Measurements from ENCODE around the gene FBXW7.

DNA sequence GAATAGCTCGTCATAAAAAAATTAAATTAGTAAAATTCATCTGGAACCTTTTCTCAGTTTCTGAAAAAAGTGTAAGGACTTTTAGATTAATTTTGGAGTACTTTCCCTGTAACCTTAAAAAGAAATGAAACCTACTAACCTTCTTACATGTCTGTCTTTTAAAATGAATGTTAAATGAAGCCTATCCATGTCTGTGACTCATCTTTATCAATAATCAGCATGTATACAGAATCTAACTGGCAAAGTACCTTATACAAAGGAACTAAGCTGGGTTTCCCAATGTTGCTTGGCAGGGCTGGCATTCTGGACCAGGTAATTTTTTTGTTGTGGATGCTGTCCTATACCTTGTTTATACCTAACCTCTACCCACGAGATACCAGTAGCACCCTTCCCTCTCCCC lies 13.6 kb downstream of the FBXW7 start:
- TF ChIP-seq, protein P1, sequence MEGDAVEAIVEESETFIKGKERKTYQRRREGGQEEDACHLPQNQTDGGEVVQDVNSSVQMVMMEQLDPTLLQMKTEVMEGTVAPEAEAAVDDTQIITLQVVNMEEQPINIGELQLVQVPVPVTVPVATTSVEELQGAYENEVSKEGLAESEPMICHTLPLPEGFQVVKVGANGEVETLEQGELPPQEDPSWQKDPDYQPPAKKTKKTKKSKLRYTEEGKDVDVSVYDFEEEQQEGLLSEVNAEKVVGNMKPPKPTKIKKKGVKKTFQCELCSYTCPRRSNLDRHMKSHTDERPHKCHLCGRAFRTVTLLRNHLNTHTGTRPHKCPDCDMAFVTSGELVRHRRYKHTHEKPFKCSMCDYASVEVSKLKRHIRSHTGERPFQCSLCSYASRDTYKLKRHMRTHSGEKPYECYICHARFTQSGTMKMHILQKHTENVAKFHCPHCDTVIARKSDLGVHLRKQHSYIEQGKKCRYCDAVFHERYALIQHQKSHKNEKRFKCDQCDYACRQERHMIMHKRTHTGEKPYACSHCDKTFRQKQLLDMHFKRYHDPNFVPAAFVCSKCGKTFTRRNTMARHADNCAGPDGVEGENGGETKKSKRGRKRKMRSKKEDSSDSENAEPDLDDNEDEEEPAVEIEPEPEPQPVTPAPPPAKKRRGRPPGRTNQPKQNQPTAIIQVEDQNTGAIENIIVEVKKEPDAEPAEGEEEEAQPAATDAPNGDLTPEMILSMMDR (conservative IDR thresholded peaks at IDR 0.05; ENCODE audit: low read depth, low read length), result no peak
- TF ChIP-seq EZH2 (IDR thresholded peaks at IDR 0.05; ENCODE audit: borderline replicate concordance, low read depth, low read length, poor library complexity, severe bottlenecking), result no peak
